Anterior cingulate cortex (tissue), 58 donors: Measurements from ENCODE around the gene DIP2A.
A peak's percentile ranks its signal among the peaks of the same experiment; 100 is the strongest.
"Not testable (repeated sequence)": the region's sequence is repeated elsewhere in the genome, so short reads cannot be mapped to it uniquely, and the experiment has no call there.

Experiments
- DNase-seq, 58 donors: peaks; one replicate each; lab custom pipeline; 2025; lab: John Stamatoyannopoulos, UW

DIP2A gene

GRCh38 chr21:46448108-46448507 is 10.6 kb upstream of the DIP2A start:
- no peak for DNase-seq

GRCh38 chr21:46448855-46449254 is 9.8 kb upstream of the DIP2A start:
- DNase-seq = not testable (repeated sequence)

DNA sequence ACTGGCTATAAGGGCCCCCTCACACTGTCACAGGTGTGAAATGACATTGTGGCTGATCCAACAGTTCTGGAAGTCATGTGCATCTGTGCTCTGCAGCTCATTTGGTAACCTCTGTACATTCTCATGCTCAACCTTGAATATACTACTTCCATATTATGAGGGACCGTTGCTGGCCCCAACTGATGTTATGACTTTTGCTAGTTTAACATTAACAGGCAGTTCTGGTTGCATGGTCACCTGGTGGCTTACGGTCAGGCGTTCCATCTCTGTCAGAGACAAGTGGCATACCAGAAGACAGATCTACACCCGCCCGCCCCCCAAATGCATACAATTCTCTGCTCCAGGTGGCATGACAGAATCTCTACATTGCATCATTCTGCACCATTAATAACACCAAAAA is 6.0 kb upstream of the DIP2A start:
- DNase-seq = no peak

GRCh38 chr21:46454142-46454541 is 4.5 kb upstream of the DIP2A start:
- no peak for DNase-seq

DNA sequence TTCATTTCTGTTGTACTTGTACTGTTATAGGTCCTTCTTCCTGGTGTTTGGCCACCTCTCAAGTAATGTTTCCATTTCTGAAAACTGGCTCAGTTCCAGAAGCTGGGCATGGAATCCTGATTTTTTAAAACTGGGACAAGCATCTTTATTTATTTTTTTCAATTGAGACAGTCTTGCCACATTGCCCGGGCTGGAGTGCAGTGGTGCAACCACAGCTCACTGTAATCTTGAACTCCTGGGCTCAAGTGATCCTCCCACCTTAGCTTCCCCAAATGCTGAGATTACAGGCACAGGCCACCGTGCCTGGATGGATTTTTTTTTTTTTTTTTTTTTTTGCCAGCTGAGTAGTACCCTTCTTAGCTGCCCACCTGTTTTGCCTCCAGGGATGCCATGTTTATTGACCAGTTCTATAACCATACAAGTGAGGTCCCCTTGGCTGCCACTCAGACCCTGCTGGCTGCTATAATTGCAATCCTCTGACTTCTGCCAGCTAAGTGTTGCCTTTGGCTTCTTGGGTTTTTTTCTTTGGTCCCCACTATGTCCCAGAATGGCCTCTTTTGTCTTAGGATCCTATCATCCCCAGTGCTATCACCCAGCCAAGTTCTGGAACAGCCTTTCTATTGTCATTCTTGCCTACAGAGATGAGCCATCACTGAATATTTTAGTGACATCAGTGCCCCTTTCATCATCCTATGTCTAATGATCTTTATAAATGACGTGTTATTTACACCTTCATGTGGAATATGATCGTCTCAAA is 3.9 kb upstream of the DIP2A start:
- DNase-seq = peak in 15 of 58 donors; percentile 9 to 76 (median 43)

DNA sequence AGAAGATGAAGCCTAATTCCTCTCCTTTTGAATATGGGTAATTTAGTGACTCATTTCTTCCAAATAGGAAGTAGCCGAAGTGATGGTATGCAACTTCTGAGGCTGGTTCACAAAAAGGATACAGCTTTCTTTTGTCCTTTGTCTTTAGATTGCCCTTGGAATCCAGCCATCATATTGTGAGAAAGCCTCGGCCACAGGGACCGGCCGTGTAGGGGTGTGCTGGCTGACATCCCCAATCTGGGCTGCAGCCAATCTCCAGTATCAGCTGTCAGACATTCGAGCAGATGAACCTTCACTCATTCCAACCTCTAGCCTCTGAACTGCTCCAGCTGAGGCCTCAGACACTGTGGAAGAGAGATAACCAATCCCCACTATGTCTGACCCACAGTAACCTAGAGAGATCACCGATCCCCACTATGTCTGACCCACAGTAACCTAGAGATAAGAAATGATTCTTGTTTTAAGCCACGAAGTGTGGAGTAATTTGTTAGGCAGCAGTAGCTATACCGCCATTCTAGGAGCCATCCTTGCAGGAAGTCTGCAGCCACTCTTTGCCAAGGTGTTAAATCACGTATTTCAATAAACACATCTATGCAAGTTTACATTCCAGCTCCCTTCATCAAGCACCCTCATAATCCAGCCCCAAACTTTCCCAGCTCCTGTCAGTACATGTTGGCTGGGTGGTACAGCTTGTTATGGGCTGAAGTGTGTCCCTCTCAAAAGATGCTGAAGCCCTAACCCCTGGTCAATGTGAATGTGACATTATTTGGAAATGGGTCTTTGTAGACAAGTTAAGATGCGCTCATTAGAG is 2.9 kb upstream of the DIP2A start:
- peak in 31 of 58 donors; percentile 18 to 77 (median 50) for DNase-seq

GRCh38 chr21:46456750-46457149 is 1.9 kb upstream of the DIP2A start:
- no peak for DNase-seq

- DNase-seq = peak in 12 of 58 donors; percentile 26 to 73 (median 60)
These were observed 833 bp upstream of the DIP2A start for GRCh38 chr21:46457801-46458314.

DNA sequence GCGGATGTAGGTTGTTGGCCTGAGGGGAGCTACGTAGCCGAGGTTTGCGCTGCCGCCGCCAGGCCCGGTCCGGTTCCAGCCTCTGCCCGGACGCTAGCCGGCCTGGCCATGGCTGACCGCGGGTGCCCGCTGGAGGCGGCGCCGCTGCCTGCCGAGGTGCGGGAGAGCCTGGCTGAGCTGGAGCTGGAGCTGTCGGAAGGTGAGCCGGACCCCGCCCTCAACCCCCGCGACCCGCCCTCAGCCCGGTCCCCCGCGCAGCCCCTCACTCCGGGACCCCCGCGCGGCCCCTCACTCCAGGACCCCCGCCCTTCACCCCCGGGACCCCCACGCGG is 299 bp downstream of the DIP2A start:
- no peak for DNase-seq

- peak in 10 of 58 donors; percentile 20 to 50 (median 26) for DNase-seq
These were observed 843 bp downstream of the DIP2A start for GRCh38 chr21:46459356-46460112.

DNA sequence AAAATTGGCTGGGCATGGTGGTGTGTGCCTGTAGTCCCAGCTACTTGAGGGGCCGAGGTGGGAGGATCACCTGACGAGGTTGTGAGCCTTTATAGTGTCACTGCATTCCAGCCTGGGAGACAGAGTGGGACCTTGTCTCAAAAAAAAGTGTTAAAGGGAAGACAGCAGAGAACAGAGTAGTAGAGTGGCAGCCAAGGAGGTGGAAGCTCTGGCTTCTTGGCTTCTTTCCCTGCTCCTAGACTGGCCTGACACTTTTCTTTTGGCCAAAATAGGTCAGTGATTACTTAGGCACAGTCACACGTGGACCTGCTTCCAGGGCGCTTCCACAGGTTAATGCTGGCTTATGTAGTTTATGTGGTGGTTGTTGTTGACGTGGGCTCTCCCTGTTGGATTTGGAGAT is 3.2 kb downstream of the DIP2A start:
- no peak for DNase-seq

DNA sequence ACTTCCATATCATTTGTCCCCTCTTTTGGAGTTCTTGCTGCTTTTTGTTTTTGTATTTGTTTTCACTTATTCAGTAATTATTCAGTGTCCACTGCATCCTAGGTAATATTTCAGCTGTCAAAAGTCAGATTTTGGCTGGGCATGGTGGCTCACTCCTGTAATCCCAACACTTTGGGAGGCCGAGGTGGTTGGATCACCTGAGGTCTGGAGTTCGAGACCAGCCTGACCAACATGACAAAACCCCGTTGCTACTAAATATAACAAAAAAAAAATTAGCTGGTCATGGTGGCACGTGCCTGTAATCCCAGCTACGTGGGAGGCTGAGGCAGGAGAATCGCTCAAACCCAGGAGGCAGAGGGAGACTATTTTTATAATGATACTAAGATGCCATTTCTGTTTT is 6.5 kb downstream of the DIP2A start:
- DNase-seq = not testable (repeated sequence)

GRCh38 chr21:46465651-46466050 is 7.0 kb downstream of the DIP2A start:
- no peak for DNase-seq

GRCh38 chr21:46468108-46468774 is 9.6 kb downstream of the DIP2A start:
- DNase-seq = no peak

DNA sequence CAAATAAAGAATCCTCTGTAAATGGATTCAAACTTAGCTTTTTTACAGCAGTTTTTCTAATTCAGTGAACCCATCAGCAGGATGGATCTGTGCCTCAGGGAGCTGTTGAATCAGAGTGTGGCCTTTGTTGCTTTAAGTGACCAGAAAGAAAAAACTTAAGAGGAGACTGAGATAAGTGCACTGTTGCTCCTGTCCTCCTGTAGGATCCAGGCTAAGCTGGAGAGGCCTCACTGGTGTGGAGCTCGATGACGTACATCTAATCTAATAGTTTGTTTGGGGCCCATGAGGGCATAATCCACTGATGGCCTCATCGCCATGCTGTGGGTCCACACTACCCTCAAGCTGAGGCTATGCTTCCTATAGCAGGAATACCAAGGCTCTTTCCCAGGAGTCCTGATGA is 10.6 kb downstream of the DIP2A start:
- no peak for DNase-seq

- DNase-seq = peak in 1 of 58 donors; percentile 32
These were observed 12.8 kb downstream of the DIP2A start for GRCh38 chr21:46471514-46471913.

GRCh38 chr21:46472246-46472645 is 13.6 kb downstream of the DIP2A start:
- peak in 3 of 58 donors; percentile 6 to 39 (median 25) for DNase-seq

DNA sequence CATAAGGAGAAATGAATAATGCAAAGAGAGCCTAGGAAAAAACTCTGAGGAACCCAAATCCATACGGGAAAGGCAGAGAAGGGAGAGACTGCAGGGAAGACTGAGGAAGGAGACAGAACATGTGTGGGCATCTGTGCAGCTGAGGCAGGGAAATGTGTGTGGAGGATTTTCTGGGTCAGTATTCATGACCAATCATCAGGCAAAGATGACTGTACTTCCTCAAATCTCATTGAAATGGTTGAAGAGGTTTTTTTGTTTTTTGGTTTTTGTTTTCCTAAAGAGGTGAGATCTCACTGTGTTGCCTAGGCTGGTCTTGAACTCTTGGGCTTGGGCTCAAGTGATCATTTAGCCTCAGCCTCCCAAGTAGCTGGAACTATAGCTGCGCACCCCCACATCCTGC is 15.7 kb downstream of the DIP2A start:
- DNase-seq = no peak

DNA sequence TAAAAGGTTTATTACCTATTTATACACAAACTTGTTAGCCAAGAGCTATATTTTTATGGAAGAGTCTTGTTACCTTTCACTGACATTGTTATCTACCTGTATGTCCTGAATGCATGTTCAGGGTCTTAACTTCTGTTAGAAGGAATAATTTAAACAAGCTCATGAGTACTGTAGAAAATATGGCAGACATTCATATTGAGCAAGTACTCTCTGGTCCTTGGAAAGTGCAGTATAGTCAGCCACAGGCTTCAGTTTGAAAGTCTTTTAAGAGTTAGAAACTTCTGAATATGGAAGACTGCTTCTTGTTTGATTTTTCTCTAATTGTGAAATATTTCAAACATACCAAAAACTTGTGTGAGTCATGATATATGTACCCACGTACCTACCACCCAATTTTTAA is 16.6 kb downstream of the DIP2A start:
- no peak for DNase-seq

DNA sequence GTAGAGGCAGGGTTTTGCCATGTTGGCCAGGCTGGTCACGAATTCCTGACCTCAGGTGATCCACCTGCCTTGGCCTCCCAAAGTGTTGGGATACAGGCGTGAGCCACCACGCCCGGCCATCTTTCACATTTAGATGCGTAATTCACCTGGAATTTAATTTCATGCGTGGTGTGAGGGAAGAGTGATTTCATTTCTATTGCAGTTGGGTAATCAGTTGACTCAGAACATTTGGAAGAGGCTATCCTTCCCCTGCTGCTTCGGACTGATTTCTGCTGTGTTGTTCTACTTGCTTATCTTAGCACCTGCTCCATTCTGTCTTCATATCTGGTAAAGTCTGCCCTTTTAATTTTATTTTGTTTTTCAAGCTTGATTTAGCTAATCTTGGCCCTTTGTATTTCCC is 19.1 kb downstream of the DIP2A start:
- DNase-seq = no peak
